ENCODE measurements around the gene UPF3A. TPM values are rescaled to one million over a fixed set of nuclear protein-coding genes. Genes with fewer than 3 reads are reported as not detected.
A peak's percentile ranks its signal among the peaks of the same experiment; 100 is the strongest.

UPF3A gene
- polyA plus RNA-seq, 1 experiment: 43.9 TPM

GRCh38 chr13:114282041-114282670, 755 bp downstream of the UPF3A start:
- Histone ChIP-seq H3K27me3 (ENCODE audit: control insufficient read depth, insufficient read depth, low read length) (no peaks in the 10 kb centered on the region), H3K36me3 (ENCODE audit: control insufficient read depth, insufficient read depth, low read length) (peaks cover 8% of the 10 kb centered on the region), H3K4me3 (ENCODE audit: low read depth, low read length) (peak overlapping the region; percentile 67)
- TF ChIP-seq CTCF (IDR thresholded peaks at IDR 0.05; ENCODE audit: insufficient read depth, low read depth, low read length): no peak
- POLR2A ChIA-PET: interaction anchor here (0.6 kb wide), 1 partner anchor 30 kb away, joined by 4 read pairs; no protein-coding TSS in a partner anchor
- CTCF ChIA-PET: interaction anchor here (1.5 kb wide), 1 partner anchor 17 kb away, joined by 4 read pairs; no protein-coding TSS in a partner anchor
- peak; percentile 20 for DNase-seq (ENCODE audit: low read depth)

GRCh38 chr13:114283576-114283975, 2.2 kb downstream of the UPF3A start:
- no peak overlapping the region for H3K4me3 ChIP-seq (ENCODE audit: low read depth, low read length)

GRCh38 chr13:114284680-114285079, 3.3 kb downstream of the UPF3A start:
- peaks cover 19% of the 10 kb centered on the region for H3K36me3 ChIP-seq (ENCODE audit: control insufficient read depth, insufficient read depth, low read length)
- no peak overlapping the region for H3K4me3 ChIP-seq (ENCODE audit: low read depth, low read length)
- CTCF ChIA-PET: no interaction called here
- no peak for TF ChIP-seq CTCF (IDR thresholded peaks at IDR 0.05; ENCODE audit: insufficient read depth, low read depth, low read length)
- no peak for DNase-seq (ENCODE audit: low read depth)
- POLR2A ChIA-PET: no interaction called here
- H3K27me3 ChIP-seq (ENCODE audit: control insufficient read depth, insufficient read depth, low read length): no peaks in the 10 kb centered on the region

More at GRCh38 chr13:114283576-114283975, 2.2 kb downstream of the UPF3A start:
- DNase-seq (ENCODE audit: low read depth): no peak
- H3K36me3 ChIP-seq (ENCODE audit: control insufficient read depth, insufficient read depth, low read length): peaks cover 16% of the 10 kb centered on the region
- ChIA-PET CTCF (no interaction called here), POLR2A (no interaction called here)
- H3K27me3 ChIP-seq (ENCODE audit: control insufficient read depth, insufficient read depth, low read length): no peaks in the 10 kb centered on the region
- no peak for TF ChIP-seq CTCF (IDR thresholded peaks at IDR 0.05; ENCODE audit: insufficient read depth, low read depth, low read length)

GRCh38 chr13:114285166-114285808, 3.9 kb downstream of the UPF3A start:
- TF ChIP-seq CTCF (IDR thresholded peaks at IDR 0.05; ENCODE audit: insufficient read depth, low read depth, low read length): no peak
- Histone ChIP-seq H3K27me3 (ENCODE audit: control insufficient read depth, insufficient read depth, low read length) (no peaks in the 10 kb centered on the region), H3K4me3 (ENCODE audit: low read depth, low read length) (no peak overlapping the region), H3K36me3 (ENCODE audit: control insufficient read depth, insufficient read depth, low read length) (peaks cover 19% of the 10 kb centered on the region)
- no peak for DNase-seq (ENCODE audit: low read depth)
- CTCF ChIA-PET: no interaction called here
- POLR2A ChIA-PET: no interaction called here

GRCh38 chr13:114286808-114287207, 5.4 kb downstream of the UPF3A start:
- Histone ChIP-seq H3K36me3 (ENCODE audit: control insufficient read depth, insufficient read depth, low read length) (peaks cover 20% of the 10 kb centered on the region), H3K27me3 (ENCODE audit: control insufficient read depth, insufficient read depth, low read length) (no peaks in the 10 kb centered on the region), H3K4me3 (ENCODE audit: low read depth, low read length) (no peak overlapping the region)
- TF ChIP-seq CTCF (IDR thresholded peaks at IDR 0.05; ENCODE audit: insufficient read depth, low read depth, low read length): no peak
- ChIA-PET CTCF (no interaction called here), POLR2A (no interaction called here)
- no peak for DNase-seq (ENCODE audit: low read depth)

All from BJ (cell line).